GM23338 (cell line): ENCODE data around the gene CYP26B1.

Experiments
- CREB1 ChIP-seq: fragments of 250-450 bp; sonication (Bioruptor Pico); IDR thresholded peaks from 2 replicates; pipeline ENCODE4 v1.5.0; 2020; ENCODE audit warnings: low read depth, mild to moderate bottlenecking, moderate library complexity
- CTCF ChIP-seq, 2 experiments: fragments of 200-600 bp in 1 of 2; sonication (generic) in 1 of 2; conservative IDR thresholded peaks; 2 replicates each; pipeline versions ENCODE4 v1.5.1 to v1.6.1; 2016 to 2017; ENCODE audit warnings: antibody characterized with exemption in 2 of 2, low read depth in 2 of 2, mild to moderate bottlenecking in 2 of 2, moderate library complexity in 1 of 2
- EZH2 ChIP-seq: fragments of 200-600 bp; sonication (generic); IDR thresholded peaks from one replicate; pipeline ENCODE4 v1.8.0; 2017; ENCODE audit warnings: antibody characterized with exemption, mild to moderate bottlenecking, low read depth; ENCODE audit not compliant: unreplicated experiment
- EZH2phosphoT487 ChIP-seq: fragments of 200-600 bp; sonication (generic); IDR thresholded peaks from one replicate; pipeline ENCODE4 v1.8.1; 2018; ENCODE audit warnings: antibody characterized with exemption; ENCODE audit not compliant: unreplicated experiment
- POLR2AphosphoS5 ChIP-seq: IDR thresholded peaks from 2 replicates; pipeline ENCODE4 v1.6.1; 2016; ENCODE audit warnings: antibody characterized with exemption, low read depth
- REST ChIP-seq: IDR thresholded peaks from one replicate; pipeline ENCODE4 v1.6.1; 2018; ENCODE audit warnings: antibody characterized with exemption; ENCODE audit not compliant: unreplicated experiment
- ZNF114 ChIP-seq: fragments of 250-450 bp; sonication (Bioruptor Pico); IDR thresholded peaks from 2 replicates; pipeline ENCODE4 v1.5.0; 2020; ENCODE audit warnings: mild to moderate bottlenecking, moderate library complexity
- ZNF331 ChIP-seq: fragments of 250-450 bp; sonication (Bioruptor Pico); IDR thresholded peaks from 2 replicates; pipeline ENCODE4 v1.5.0; 2020; ENCODE audit warnings: low read depth, mild to moderate bottlenecking, moderate library complexity
- ZNF462 ChIP-seq: fragments of 250-450 bp; sonication (Bioruptor Pico); IDR thresholded peaks from 2 replicates; pipeline ENCODE4 v1.5.0; 2020; ENCODE audit warnings: mild to moderate bottlenecking, moderate library complexity

- no peak for TF ChIP-seq CTCF (conservative IDR thresholded peaks at IDR 0.05; ENCODE audit: low read depth in 2 of 2)
- TF ChIP-seq REST: no peak
- TF ChIP-seq EZH2: no peak
- no peak for TF ChIP-seq EZH2phosphoT487
- TF ChIP-seq ZNF331 (CRISPR knock-in tag): no peak
- TF ChIP-seq POLR2AphosphoS5: no peak
- TF ChIP-seq ZNF462: no peak
- TF ChIP-seq CREB1 (CRISPR knock-in tag): no peak
- no peak for TF ChIP-seq ZNF114 (CRISPR knock-in tag)
Measured at GRCh38 chr2:72113847-72114692, 33.6 kb downstream of the CYP26B1 start.
